ENCODE measurements around the gene NFKBIE.

- TF ChIP-seq CTCF (conservative IDR thresholded peaks at IDR 0.05; ENCODE audit: low read depth, low read length), result no peak
- TF ChIP-seq EZH2phosphoT487 (IDR thresholded peaks at IDR 0.05; ENCODE audit: borderline replicate concordance, low read length), result no peak
These were observed 40.4 kb downstream of the NFKBIE start for GRCh38 chr6:44224965-44225305.
